ENCODE data around the gene LYL1.

Gene LYL1

DNA sequence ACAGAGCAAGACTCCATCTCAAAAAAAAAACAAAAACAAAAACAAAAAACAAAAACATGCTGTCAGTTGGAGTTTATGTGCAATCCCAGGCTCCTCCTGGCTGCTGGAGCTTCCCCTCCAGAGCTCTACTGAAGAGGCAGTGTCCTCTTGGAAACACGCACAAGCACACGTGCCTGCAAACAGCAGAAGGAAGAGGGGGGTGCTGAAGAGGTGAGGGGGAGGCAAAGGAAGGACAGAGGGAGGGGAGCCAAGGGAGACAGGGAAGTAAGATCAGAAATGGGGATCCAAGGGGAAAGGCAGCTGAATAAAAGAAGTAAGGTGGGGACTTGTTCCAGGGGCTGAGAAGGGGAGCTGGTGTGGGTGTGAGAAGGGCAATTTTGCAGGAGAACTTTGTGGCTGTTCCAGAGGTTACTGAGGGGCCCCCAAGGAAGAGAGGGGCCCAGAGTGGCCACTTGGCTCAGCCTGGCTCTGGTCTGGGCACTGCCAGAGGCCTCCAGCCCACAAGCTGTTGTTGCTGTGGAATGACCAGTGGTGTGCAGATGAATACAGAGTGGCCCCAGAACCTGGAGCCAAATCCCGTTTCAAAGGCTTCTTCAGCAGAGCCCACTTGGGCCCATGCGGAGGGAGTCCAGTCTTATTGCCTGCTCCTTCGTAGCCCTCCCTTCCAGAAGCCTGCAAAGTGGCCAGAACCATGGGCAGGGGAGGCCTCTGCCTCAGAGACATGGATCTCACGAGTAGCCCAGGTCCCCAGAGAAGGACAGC lies 34.4 kb downstream of the LYL1 start:
- Histone ChIP-seq H3K4me1 (ENCODE audit: low read length) (peaks cover under 1% of the 10 kb centered on the region; the same call in 1 of the 2 replicates), H2AFZ (ENCODE audit: low read depth, low read length) (no peak overlapping the region), H3K27ac (ENCODE audit: low read length) (no peak overlapping the region), H3K36me3 (replicated peaks; ENCODE audit: low read depth, low read length) (no peaks in the 10 kb centered on the region), H3K9me3 (ENCODE audit: insufficient read depth, low read length) (no peaks in the 10 kb centered on the region), H3K27me3 (ENCODE audit: low read depth, low read length) (no peaks in the 10 kb centered on the region), H4K20me1 (ENCODE audit: insufficient read depth, low read length) (no peaks in the 10 kb centered on the region), H3K79me2 (ENCODE audit: low read length) (no peaks in the 10 kb centered on the region), H3K9ac (ENCODE audit: low read length) (no peak overlapping the region), H3K4me2 (ENCODE audit: low read length) (no peak overlapping the region), H3K4me3 (ENCODE audit: low read length) (no peak overlapping the region)
- no peak for TF ChIP-seq EZH2phosphoT487 (IDR thresholded peaks at IDR 0.05; ENCODE audit: low read depth)
- TF ChIP-seq, protein P1, sequence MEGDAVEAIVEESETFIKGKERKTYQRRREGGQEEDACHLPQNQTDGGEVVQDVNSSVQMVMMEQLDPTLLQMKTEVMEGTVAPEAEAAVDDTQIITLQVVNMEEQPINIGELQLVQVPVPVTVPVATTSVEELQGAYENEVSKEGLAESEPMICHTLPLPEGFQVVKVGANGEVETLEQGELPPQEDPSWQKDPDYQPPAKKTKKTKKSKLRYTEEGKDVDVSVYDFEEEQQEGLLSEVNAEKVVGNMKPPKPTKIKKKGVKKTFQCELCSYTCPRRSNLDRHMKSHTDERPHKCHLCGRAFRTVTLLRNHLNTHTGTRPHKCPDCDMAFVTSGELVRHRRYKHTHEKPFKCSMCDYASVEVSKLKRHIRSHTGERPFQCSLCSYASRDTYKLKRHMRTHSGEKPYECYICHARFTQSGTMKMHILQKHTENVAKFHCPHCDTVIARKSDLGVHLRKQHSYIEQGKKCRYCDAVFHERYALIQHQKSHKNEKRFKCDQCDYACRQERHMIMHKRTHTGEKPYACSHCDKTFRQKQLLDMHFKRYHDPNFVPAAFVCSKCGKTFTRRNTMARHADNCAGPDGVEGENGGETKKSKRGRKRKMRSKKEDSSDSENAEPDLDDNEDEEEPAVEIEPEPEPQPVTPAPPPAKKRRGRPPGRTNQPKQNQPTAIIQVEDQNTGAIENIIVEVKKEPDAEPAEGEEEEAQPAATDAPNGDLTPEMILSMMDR (IDR thresholded peaks at IDR 0.05; ENCODE audit: low read depth, low read length) = no peak

- H3K79me2 ChIP-seq (ENCODE audit: low read length) = no peaks in the 10 kb centered on the region
- H3K27me3 ChIP-seq (ENCODE audit: low read depth, low read length) = 0 out of 2 replicates have a peak, but pooled peaks cover 5% of the 10 kb centered on the region
- no peaks in the 10 kb centered on the region for H3K36me3 ChIP-seq (replicated peaks; ENCODE audit: low read depth, low read length)
- peaks cover 10% of the 10 kb centered on the region for H3K4me1 ChIP-seq (ENCODE audit: low read length)
- H4K20me1 ChIP-seq (ENCODE audit: insufficient read depth, low read length) = no peaks in the 10 kb centered on the region
- H2AFZ ChIP-seq (ENCODE audit: low read depth, low read length) = no peak overlapping the region
- no peaks in the 10 kb centered on the region for H3K9me3 ChIP-seq (ENCODE audit: insufficient read depth, low read length)
- H3K27ac ChIP-seq (ENCODE audit: low read length) = no peak overlapping the region
- no peak overlapping the region for H3K4me3 ChIP-seq (ENCODE audit: low read length)
- H3K4me2 ChIP-seq (ENCODE audit: low read length) = no peak overlapping the region
- TF ChIP-seq, protein P1 (IDR thresholded peaks at IDR 0.05; ENCODE audit: low read depth, low read length) = no peak
- TF ChIP-seq EZH2phosphoT487 (IDR thresholded peaks at IDR 0.05; ENCODE audit: low read depth) = no peak
- no peak overlapping the region for H3K9ac ChIP-seq (ENCODE audit: low read length)
Observed at GRCh38 chr19:13066933-13067807, 35.5 kb downstream of the LYL1 start.

- Histone ChIP-seq H3K4me3 (ENCODE audit: low read length) (no peak overlapping the region), H2AFZ (ENCODE audit: low read depth, low read length) (no peak overlapping the region), H3K79me2 (ENCODE audit: low read length) (no peaks in the 10 kb centered on the region), H3K4me1 (ENCODE audit: low read length) (peaks cover 13% of the 10 kb centered on the region), H3K9me3 (ENCODE audit: insufficient read depth, low read length) (no peaks in the 10 kb centered on the region), H3K36me3 (replicated peaks; ENCODE audit: low read depth, low read length) (no peaks in the 10 kb centered on the region), H3K27me3 (ENCODE audit: low read depth, low read length) (0 out of 2 replicates have a peak, but pooled peaks cover 11% of the 10 kb centered on the region), H3K4me2 (ENCODE audit: low read length) (no peak overlapping the region), H4K20me1 (ENCODE audit: insufficient read depth, low read length) (no peaks in the 10 kb centered on the region), H3K9ac (ENCODE audit: low read length) (no peak overlapping the region), H3K27ac (ENCODE audit: low read length) (no peak overlapping the region)
- no peak for TF ChIP-seq EZH2phosphoT487 (IDR thresholded peaks at IDR 0.05; ENCODE audit: low read depth)
- TF ChIP-seq, protein P1 (IDR thresholded peaks at IDR 0.05; ENCODE audit: low read depth, low read length) = no peak
Observed at GRCh38 chr19:13066226-13066625, 36.4 kb downstream of the LYL1 start.

DNA sequence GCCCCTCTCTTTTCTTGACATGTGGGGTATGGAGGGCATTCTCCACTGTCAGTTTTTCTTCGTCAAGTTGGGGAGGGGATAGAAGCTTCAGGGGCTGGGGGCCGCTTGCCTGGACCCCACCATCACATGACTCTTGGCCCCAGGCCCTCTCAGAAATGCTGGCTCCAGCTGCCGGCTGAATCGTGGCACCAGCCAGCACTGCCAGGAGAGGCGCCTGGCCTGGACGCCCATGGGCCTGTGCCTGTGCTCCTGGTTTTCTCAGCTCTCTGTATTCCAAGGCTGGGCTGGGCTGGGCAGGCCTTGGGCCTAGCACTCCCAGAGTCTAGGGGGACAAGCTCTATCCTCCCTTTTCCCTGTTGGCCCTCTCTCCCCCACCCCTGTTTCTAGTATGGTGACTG lies 38.6 kb downstream of the LYL1 start:
- Histone ChIP-seq H3K27me3 (ENCODE audit: low read depth, low read length) (0 out of 2 replicates have a peak, but pooled peaks cover 15% of the 10 kb centered on the region), H4K20me1 (ENCODE audit: insufficient read depth, low read length) (no peaks in the 10 kb centered on the region)
- no peak for TF ChIP-seq EZH2phosphoT487 (IDR thresholded peaks at IDR 0.05; ENCODE audit: low read depth)
- TF ChIP-seq, protein P1 (IDR thresholded peaks at IDR 0.05; ENCODE audit: low read depth, low read length) = no peak

More for the DNA sequence above, 38.6 kb downstream of the LYL1 start:
- H2AFZ ChIP-seq (ENCODE audit: low read depth, low read length) = no peak overlapping the region
- no peak overlapping the region for H3K9ac ChIP-seq (ENCODE audit: low read length)
- no peak overlapping the region for H3K4me3 ChIP-seq (ENCODE audit: low read length)
- H3K79me2 ChIP-seq (ENCODE audit: low read length) = no peaks in the 10 kb centered on the region
- H3K4me1 ChIP-seq (ENCODE audit: low read length) = peaks cover 21% of the 10 kb centered on the region
- no peaks in the 10 kb centered on the region for H3K9me3 ChIP-seq (ENCODE audit: insufficient read depth, low read length)
- H3K36me3 ChIP-seq (replicated peaks; ENCODE audit: low read depth, low read length) = no peaks in the 10 kb centered on the region
- H3K4me2 ChIP-seq (ENCODE audit: low read length) = no peak overlapping the region
- no peak overlapping the region for H3K27ac ChIP-seq (ENCODE audit: low read length)
